Spleen (tissue), 3 donors: Measurements from ENCODE around the gene TEX22.

Experiments used
- POLR2A ChIP-seq, 3 donors: fragments of 450-650 bp; IDR thresholded peaks; one replicate each; pipeline ENCODE4 v1.5.1; 2017; ENCODE audit warnings: antibody characterized with exemption in 3 of 3, mild to moderate bottlenecking in 1 of 3
- POLR2AphosphoS5 ChIP-seq, 3 donors: sonication (generic); formaldehyde crosslinking; IDR thresholded peaks; one replicate each; pipeline ENCODE4 v1.5.1; 2017; ENCODE audit warnings: antibody characterized with exemption in 3 of 3

- TF ChIP-seq POLR2A (IDR thresholded peaks at IDR 0.05) (no peak), POLR2AphosphoS5 (IDR thresholded peaks at IDR 0.05) (no peak)
Observed at GRCh38 chr14:105384041-105384557, 14.2 kb upstream of the TEX22 start.
